ENCODE data around the gene CHD5. TPM values are rescaled to one million over a fixed set of nuclear protein-coding genes. Genes with fewer than 3 reads are reported as not detected.

Gene CHD5
- total RNA-seq, 4 donors from 2014 or later: 0.38 to 0.62 TPM; not detected in 2

- H3K4me3 ChIP-seq: no peak overlapping the region
- no peaks in the 10 kb centered on the region for H3K27me3 ChIP-seq
- no peak overlapping the region for H3K27ac ChIP-seq
- H3K4me1 ChIP-seq: no peaks in the 10 kb centered on the region
- intact Hi-C loops (cut with DNase I): no loop called here
- H3K36me3 ChIP-seq: no peaks in the 10 kb centered on the region
- TF ChIP-seq POLR2A (IDR thresholded peaks at IDR 0.05) (no peak), CTCF (IDR thresholded peaks at IDR 0.05) (no peak)
- WGBS, 2 donors: 82 to 83% methylated on average over 19 to 20 of the region's 25 CpGs
- no peaks in the 10 kb centered on the region for H3K9me3 ChIP-seq
- no peak for DNase-seq
Measured at GRCh38 chr1:6090996-6091822, 88.9 kb downstream of the CHD5 start.

- WGBS, 2 donors: no CpG with 5 or more reads among the region's 18 CpGs
- intact Hi-C loops (cut with DNase I): no loop called here
- H3K4me1 ChIP-seq: no peaks in the 10 kb centered on the region
- no peak overlapping the region for H3K4me3 ChIP-seq
- no peak overlapping the region for H3K27ac ChIP-seq
- H3K9me3 ChIP-seq: no peaks in the 10 kb centered on the region
- no peaks in the 10 kb centered on the region for H3K27me3 ChIP-seq
- no peak for TF ChIP-seq POLR2A (IDR thresholded peaks at IDR 0.05)
- TF ChIP-seq CTCF (IDR thresholded peaks at IDR 0.05): no peak
- H3K36me3 ChIP-seq: no peaks in the 10 kb centered on the region
- DNase-seq: no peak
Measured at GRCh38 chr1:6090288-6090687, 89.8 kb downstream of the CHD5 start.

- intact Hi-C loops (cut with DNase I): no loop called here
Measured at GRCh38 chr1:6088956-6089355, 91.2 kb downstream of the CHD5 start.

GRCh38 chr1:6087958-6088357 lies 92.2 kb downstream of the CHD5 start:
- Histone ChIP-seq H3K27ac (no peak overlapping the region), H3K27me3 (no peaks in the 10 kb centered on the region), H3K4me1 (peaks cover 0 to 12% (median 8%) of the 10 kb centered on the region in 3 donors), H3K9me3 (no peaks in the 10 kb centered on the region), H3K36me3 (no peaks in the 10 kb centered on the region), H3K4me3 (no peak overlapping the region)
- intact Hi-C loops (cut with DNase I): no loop called here
- 86 to 93% methylated on average over 6 of the region's 6 CpGs for WGBS, 2 donors
- TF ChIP-seq POLR2A (IDR thresholded peaks at IDR 0.05): no peak
- no peak for TF ChIP-seq CTCF (IDR thresholded peaks at IDR 0.05)
- DNase-seq: no peak

More at GRCh38 chr1:6088956-6089355, 91.2 kb downstream of the CHD5 start:
- Histone ChIP-seq H3K4me3 (no peak overlapping the region), H3K4me1 (peaks cover 0 to 3% (median 0%) of the 10 kb centered on the region in 3 donors), H3K27ac (no peak overlapping the region), H3K9me3 (no peaks in the 10 kb centered on the region), H3K27me3 (no peaks in the 10 kb centered on the region), H3K36me3 (no peaks in the 10 kb centered on the region)
- no peak for DNase-seq
- TF ChIP-seq POLR2A (IDR thresholded peaks at IDR 0.05) (no peak), CTCF (IDR thresholded peaks at IDR 0.05) (no peak)
- WGBS, 2 donors: no CpG with 5 or more reads among the region's 19 CpGs

- H3K4me1 ChIP-seq: peaks cover 0 to 17% (median 11%) of the 10 kb centered on the region in 3 donors
- TF ChIP-seq POLR2A (IDR thresholded peaks at IDR 0.05) (no peak), CTCF (IDR thresholded peaks at IDR 0.05) (no peak)
- no peak overlapping the region for H3K4me3 ChIP-seq
- DNase-seq: no peak
- H3K36me3 ChIP-seq: no peaks in the 10 kb centered on the region
- H3K27ac ChIP-seq: no peak overlapping the region
- no peaks in the 10 kb centered on the region for H3K27me3 ChIP-seq
- no peaks in the 10 kb centered on the region for H3K9me3 ChIP-seq
- intact Hi-C loops (cut with DNase I): no loop called here
- WGBS, 2 donors: 53 to 88% methylated on average over 2 to 5 of the region's 14 CpGs
Measured at GRCh38 chr1:6087377-6087772, 92.7 kb downstream of the CHD5 start.

Measured in esophagus squamous epithelium (tissue), 5 donors.